ENCODE measurements around the gene SLC16A11.

The SLC16A11 gene

DNA sequence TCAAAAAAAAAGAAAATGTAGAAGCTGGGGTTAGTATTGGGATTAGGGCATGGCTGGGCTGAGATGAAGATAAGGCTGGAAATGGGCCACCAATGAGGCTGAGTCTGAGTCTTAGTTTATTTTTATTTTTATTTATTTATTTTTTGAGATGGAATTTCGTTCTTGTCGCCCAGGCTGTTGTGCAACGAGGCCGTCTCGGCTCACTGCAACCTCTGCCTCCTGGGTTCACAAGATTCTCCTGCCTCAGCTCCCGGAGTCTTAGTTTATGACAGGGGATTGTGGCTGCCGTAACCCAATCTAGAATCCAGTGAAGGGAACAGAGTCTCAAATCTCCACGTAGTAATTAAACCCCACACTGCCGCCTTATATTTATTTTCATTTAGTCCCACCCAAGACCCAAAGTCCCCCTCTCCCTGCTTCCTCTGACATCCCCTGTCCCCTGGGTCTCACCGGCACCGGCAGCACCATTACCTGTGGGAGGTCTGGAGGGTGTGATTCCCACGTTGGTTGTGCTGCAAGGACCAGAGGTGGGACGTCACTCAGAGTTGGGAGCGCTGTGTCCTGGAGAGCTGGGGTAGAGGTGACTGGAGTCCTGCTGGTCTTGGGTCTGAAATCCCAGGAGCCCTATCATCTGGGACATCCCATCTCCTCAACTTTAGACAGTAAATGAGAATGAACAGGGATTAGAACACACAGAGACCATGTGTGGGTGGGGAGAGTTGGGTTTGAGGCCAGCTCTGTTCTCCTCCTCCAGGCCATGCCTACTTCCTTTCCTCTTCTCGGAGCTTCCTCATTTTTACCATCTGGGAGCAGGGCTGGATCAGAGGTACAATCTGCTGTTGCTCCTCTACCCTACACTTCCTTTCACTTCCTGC lies 35.9 kb upstream of the SLC16A11 start, which contains the start of gene CLEC10A:
Gene CLEC10A (minus strand): TSS at position 671 of the 875 bp plus-strand sequence. CDS start 1,439 bp downstream, outside the sequence.
- TF ChIP-seq, protein P1, sequence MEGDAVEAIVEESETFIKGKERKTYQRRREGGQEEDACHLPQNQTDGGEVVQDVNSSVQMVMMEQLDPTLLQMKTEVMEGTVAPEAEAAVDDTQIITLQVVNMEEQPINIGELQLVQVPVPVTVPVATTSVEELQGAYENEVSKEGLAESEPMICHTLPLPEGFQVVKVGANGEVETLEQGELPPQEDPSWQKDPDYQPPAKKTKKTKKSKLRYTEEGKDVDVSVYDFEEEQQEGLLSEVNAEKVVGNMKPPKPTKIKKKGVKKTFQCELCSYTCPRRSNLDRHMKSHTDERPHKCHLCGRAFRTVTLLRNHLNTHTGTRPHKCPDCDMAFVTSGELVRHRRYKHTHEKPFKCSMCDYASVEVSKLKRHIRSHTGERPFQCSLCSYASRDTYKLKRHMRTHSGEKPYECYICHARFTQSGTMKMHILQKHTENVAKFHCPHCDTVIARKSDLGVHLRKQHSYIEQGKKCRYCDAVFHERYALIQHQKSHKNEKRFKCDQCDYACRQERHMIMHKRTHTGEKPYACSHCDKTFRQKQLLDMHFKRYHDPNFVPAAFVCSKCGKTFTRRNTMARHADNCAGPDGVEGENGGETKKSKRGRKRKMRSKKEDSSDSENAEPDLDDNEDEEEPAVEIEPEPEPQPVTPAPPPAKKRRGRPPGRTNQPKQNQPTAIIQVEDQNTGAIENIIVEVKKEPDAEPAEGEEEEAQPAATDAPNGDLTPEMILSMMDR (IDR thresholded peaks at IDR 0.05; ENCODE audit: insufficient read depth, low read depth, low read length, missing control alignments) = no peak
- no peak within 1 kb of the TSS for H3K4me3 ChIP-seq (ENCODE audit: low read depth, low read length)
- DNase-seq (ENCODE audit: low read depth) = no peak

DNA sequence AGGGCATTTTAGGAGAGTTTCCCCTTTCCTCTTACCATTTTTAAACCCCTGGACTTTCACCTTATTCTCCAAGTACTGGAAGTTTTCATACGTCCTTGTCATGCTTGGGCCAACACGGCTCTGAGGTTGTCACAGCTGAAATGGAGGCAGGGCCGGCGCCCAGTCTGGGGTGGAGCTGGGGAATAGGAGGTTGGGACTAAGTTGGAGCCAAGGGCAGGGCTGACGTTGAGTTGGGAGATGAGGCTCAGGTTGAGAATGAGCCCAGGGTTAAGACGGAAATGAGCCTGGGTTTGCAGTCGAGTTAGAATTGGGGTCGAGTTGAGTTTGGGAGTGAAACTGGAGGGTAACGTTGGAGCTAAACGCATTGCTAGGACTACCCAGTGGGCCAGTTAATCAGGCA lies 34.8 kb upstream of the SLC16A11 start:
- TF ChIP-seq, protein P1 (IDR thresholded peaks at IDR 0.05; ENCODE audit: insufficient read depth, low read depth, low read length, missing control alignments) = no peak
- no peak for DNase-seq (ENCODE audit: low read depth)
- H3K4me3 ChIP-seq (ENCODE audit: low read depth, low read length) = no peak overlapping the region

DNA sequence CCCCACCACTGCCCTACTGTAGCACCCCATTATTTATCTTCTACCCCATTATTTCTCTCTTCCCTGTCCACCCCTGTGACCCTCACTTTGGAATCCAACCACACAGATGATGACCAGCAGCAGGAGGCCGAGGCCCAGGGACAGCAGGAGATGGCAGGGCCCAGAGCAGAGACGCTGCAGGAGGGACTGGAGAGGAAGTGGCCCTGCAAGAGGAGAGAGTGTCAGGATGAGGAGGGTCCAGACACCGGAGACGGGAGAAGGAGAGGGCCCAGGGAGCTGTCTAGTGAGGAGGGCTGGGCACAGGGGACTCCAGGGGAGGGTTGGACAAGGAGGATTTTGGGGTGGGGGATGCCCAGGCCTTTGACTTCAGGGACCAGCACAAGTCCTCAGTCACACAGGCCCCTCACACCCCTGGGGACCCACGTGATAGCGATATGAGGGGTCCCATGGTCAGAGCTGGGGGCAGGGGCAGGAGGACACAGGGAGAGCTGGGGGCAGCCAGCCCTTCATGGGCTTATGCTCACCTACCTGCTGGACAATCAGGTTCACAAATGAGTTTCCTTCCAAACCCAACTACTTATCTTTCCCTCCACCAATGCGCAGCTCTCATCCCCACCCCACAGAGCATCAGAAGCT lies 34.1 kb upstream of the SLC16A11 start:
- TF ChIP-seq, protein P1 (IDR thresholded peaks at IDR 0.05; ENCODE audit: insufficient read depth, low read depth, low read length, missing control alignments) = no peak
- no peak overlapping the region for H3K4me3 ChIP-seq (ENCODE audit: low read depth, low read length)
- DNase-seq (ENCODE audit: low read depth) = no peak

DNA sequence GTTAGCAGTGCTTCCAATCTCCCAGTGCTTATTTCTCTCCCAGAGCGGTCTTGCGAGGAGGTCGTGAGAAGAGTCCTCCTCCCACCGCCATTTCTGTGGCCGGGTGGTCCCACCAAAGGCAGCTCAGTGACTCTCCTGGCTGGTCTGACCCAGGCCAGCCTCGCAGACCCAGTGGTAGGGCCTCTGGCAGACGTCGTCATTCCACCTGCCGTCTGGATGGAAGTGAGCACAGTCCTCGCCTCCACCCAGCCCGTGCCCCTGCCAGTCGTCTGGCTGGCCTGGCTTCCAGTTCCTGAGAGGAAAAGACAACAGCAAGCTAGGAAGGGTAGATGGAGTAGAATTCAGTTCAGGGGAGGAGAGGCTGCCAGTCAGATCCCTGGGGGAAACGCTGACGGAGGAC lies 31.0 kb upstream of the SLC16A11 start:
- TF ChIP-seq, protein P1 (IDR thresholded peaks at IDR 0.05; ENCODE audit: insufficient read depth, low read depth, low read length, missing control alignments) = no peak
- DNase-seq (ENCODE audit: low read depth) = no peak
- no peak overlapping the region for H3K4me3 ChIP-seq (ENCODE audit: low read depth, low read length)

DNA sequence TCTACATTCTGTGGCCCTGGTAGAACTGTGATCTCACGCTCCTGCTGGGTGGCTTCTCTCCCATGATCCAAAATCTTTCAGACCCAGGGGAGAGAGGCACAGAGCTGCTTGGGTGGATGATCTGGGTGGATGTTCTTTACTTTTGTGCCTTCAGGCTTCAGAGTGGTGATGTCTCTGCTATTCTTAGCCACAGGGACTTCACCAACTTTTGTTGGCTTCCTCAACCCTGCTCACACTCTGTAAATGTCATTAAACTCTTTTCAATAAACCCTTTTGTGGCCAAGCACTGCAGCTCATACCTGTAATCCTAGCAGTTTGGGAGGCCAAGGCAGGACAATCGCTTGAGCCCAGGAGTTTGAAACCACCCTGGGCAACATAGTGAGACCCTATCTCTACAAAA lies 28.5 kb upstream of the SLC16A11 start:
- DNase-seq (ENCODE audit: low read depth) = no peak
- TF ChIP-seq, protein P1 (IDR thresholded peaks at IDR 0.05; ENCODE audit: insufficient read depth, low read depth, low read length, missing control alignments) = no peak
- H3K4me3 ChIP-seq (ENCODE audit: low read depth, low read length) = no peak overlapping the region

DNA sequence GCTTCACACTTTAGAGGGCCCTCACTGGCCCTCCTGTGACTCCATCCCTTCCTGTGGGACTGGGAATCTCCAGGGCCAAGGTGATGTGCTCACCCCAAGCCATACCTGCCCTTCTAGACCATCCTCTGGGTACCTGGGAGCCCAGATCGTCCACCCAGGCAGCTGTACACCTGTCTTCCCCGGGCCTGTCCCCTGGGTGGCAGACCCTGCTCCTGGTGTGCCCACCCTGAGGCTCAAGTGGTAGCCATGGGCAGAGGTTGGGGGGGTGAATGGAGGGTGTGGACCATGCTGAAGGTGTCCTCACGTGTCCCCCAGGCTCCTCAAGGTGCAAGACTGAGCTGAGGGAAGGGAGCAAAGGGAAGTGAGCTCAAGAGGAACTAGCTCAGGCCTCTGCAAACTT lies 26.8 kb upstream of the SLC16A11 start:
- no peak for DNase-seq (ENCODE audit: low read depth)
- TF ChIP-seq, protein P1 (IDR thresholded peaks at IDR 0.05; ENCODE audit: insufficient read depth, low read depth, low read length, missing control alignments) = no peak
- no peak overlapping the region for H3K4me3 ChIP-seq (ENCODE audit: low read depth, low read length)
